Hepatocyte (in vitro differentiated cells): ENCODE measurements around the gene TENM4. TPM values are rescaled to one million over a fixed set of nuclear protein-coding genes. Genes with fewer than 3 reads are reported as not detected.

Experiments
- DNase-seq: peaks from one replicate; pipeline ENCODE4 v3.0.0-alpha.2; 2016; ENCODE audit warnings: low spot score
- H2AFZ ChIP-seq: fragments of 200-600 bp; sonication (generic); 2 replicates; pipeline ENCODE4 v1.6.0; 2016; ENCODE audit warnings: antibody characterized with exemption, mild to moderate bottlenecking
- H3K27ac ChIP-seq: fragments of 200-600 bp; sonication (generic); 2 replicates; pipeline ENCODE4 v1.5.1; 2016; ENCODE audit warnings: mild to moderate bottlenecking
- H3K27me3 ChIP-seq: fragments of 200-600 bp; sonication (generic); 2 replicates; pipeline ENCODE4 v1.6.1; 2016
- H3K36me3 ChIP-seq: fragments of 200-600 bp; sonication (generic); replicated peaks from 2 replicates; pipeline ENCODE4 v1.5.1; 2016; ENCODE audit warnings: low read depth; ENCODE audit not compliant: insufficient read depth
- H3K4me1 ChIP-seq: fragments of 200-600 bp; sonication (generic); 2 replicates; pipeline ENCODE4 v1.5.1; 2016; ENCODE audit warnings: mild to moderate bottlenecking, moderate library complexity; ENCODE audit not compliant: insufficient read depth
- H3K4me2 ChIP-seq: fragments of 200-600 bp; sonication (generic); 2 replicates; pipeline ENCODE4 v1.6.0; 2016
- H3K4me3 ChIP-seq: fragments of 200-600 bp; sonication (generic); 2 replicates; pipeline ENCODE4 v1.5.1; 2016; ENCODE audit warnings: mild to moderate bottlenecking
- H3K79me2 ChIP-seq: fragments of 200-600 bp; sonication (generic); 2 replicates; pipeline ENCODE4 v1.6.0; 2017; ENCODE audit warnings: mild to moderate bottlenecking
- H3K9me2 ChIP-seq: fragments of 200-600 bp; sonication (generic); replicated peaks from 2 replicates; pipeline ENCODE4 v1.6.0; 2017; ENCODE audit warnings: mild to moderate bottlenecking; ENCODE audit not compliant: insufficient read depth
- H3K9me3 ChIP-seq: fragments of 200-600 bp; sonication (generic); 2 replicates; pipeline ENCODE4 v1.5.1; 2016; ENCODE audit warnings: low read depth, mild to moderate bottlenecking
- H4K20me1 ChIP-seq: fragments of 200-600 bp; sonication (generic); 2 replicates; pipeline ENCODE4 v1.6.0; 2016; ENCODE audit warnings: mild to moderate bottlenecking; ENCODE audit not compliant: insufficient read depth, poor library complexity, severe bottlenecking
- CTCF ChIP-seq: fragments of 200-600 bp; sonication (generic); IDR thresholded peaks from 2 replicates; pipeline ENCODE4 v1.5.1; 2016; ENCODE audit warnings: antibody characterized with exemption, mild to moderate bottlenecking; ENCODE audit not compliant: poor library complexity
- EZH2 ChIP-seq: fragments of 200-600 bp; sonication (generic); IDR thresholded peaks from 2 replicates; pipeline ENCODE4 v1.6.1; 2016; ENCODE audit warnings: antibody characterized with exemption, mild to moderate bottlenecking, borderline replicate concordance
- EZH2phosphoT487 ChIP-seq: fragments of 200-600 bp; sonication (generic); IDR thresholded peaks from one replicate; pipeline ENCODE4 v1.6.1; 2018; ENCODE audit warnings: antibody characterized with exemption, mild to moderate bottlenecking, low read depth, moderate library complexity; ENCODE audit not compliant: unreplicated experiment, severe bottlenecking
- WGBS: methylation state at CpG from one replicate; pipeline ENCODE4 v1.1.6; 2016; ENCODE audit warnings: low lambda C conversion rate; ENCODE audit errors: missing lambda C conversion rate; 5-methylcytosine and 5-hydroxymethylcytosine counted together
- polyA plus RNA-seq: library from polyadenylated mRNA; unstranded; fragments of >200 nt; fragmentation: Nextera tagmentation; extraction: Ambion mirVana; gene quantifications from 2 replicates; pipeline ENCODE4 v1.2.1, GENCODE V29; 2016
- total RNA-seq: library from RNA; depleted of rRNA; stranded (reverse); fragments of >200 nt; gene quantifications from 2 replicates; pipeline ENCODE4 v1.2.3, GENCODE V29; 2014

Gene TENM4
- total and polyA plus RNA-seq, 2 experiments from 2014 or later = 18.4 to 18.7 TPM

GRCh38 chr11:79335681-79336080 lies 105.1 kb downstream of the TENM4 start:
- H3K27ac ChIP-seq = no peak overlapping the region
- no peaks in the 10 kb centered on the region for H3K79me2 ChIP-seq
- H4K20me1 ChIP-seq = no peaks in the 10 kb centered on the region
- no peaks in the 10 kb centered on the region for H3K27me3 ChIP-seq
- TF ChIP-seq EZH2 (no peak), CTCF (no peak), EZH2phosphoT487 (no peak)
- no peak overlapping the region for H3K4me3 ChIP-seq
- no peak overlapping the region for H2AFZ ChIP-seq
- H3K9me2 ChIP-seq = no peaks in the 10 kb centered on the region
- no peaks in the 10 kb centered on the region for H3K4me1 ChIP-seq
- 53% methylated on average over 3 of the region's 3 CpGs for WGBS
- no peak overlapping the region for H3K4me2 ChIP-seq
- H3K9me3 ChIP-seq = no peaks in the 10 kb centered on the region
- DNase-seq = no peak
- H3K36me3 ChIP-seq = no peaks in the 10 kb centered on the region

GRCh38 chr11:79333355-79333754 lies 107.5 kb downstream of the TENM4 start:
- Histone ChIP-seq H3K4me1 (no peaks in the 10 kb centered on the region), H3K27me3 (no peaks in the 10 kb centered on the region), H3K4me2 (no peak overlapping the region), H2AFZ (no peak overlapping the region), H3K79me2 (no peaks in the 10 kb centered on the region), H3K4me3 (no peak overlapping the region), H3K36me3 (no peaks in the 10 kb centered on the region), H3K9me2 (no peaks in the 10 kb centered on the region), H4K20me1 (no peaks in the 10 kb centered on the region), H3K9me3 (no peaks in the 10 kb centered on the region), H3K27ac (no peak overlapping the region)
- no peak for DNase-seq
- TF ChIP-seq EZH2 (no peak), CTCF (no peak), EZH2phosphoT487 (no peak)
- 98% methylated on average over 2 of the region's 2 CpGs for WGBS

- no peak for DNase-seq
- no peak for TF ChIP-seq EZH2
- no peak for TF ChIP-seq CTCF
- TF ChIP-seq EZH2phosphoT487 = no peak
- Histone ChIP-seq H3K4me3 (no peak overlapping the region), H3K9me3 (no peaks in the 10 kb centered on the region), H3K9me2 (no peaks in the 10 kb centered on the region), H4K20me1 (no peaks in the 10 kb centered on the region), H3K4me1 (no peaks in the 10 kb centered on the region), H3K79me2 (no peaks in the 10 kb centered on the region), H3K27ac (no peak overlapping the region), H3K4me2 (no peak overlapping the region), H3K27me3 (no peaks in the 10 kb centered on the region), H2AFZ (no peak overlapping the region), H3K36me3 (no peaks in the 10 kb centered on the region)
- 67% methylated on average over 2 of the region's 2 CpGs for WGBS
Observed at GRCh38 chr11:79332017-79332416, 108.8 kb downstream of the TENM4 start.
